K562 (cell line): Measurements from ENCODE around the gene STX12.

Experiments
- CREB1 ChIP-seq, 2 experiments: sonication (generic) in 1 of 2; formaldehyde crosslinking in 1 of 2; IDR thresholded peaks; 2 replicates each; pipeline versions ENCODE4 v1.6.1 to v1.8.0; 2012 to 2022; ENCODE audit warnings: inconsistent platforms in 1 of 2, mild to moderate bottlenecking in 1 of 2, missing genetic modification reagents in 1 of 2, moderate library complexity in 1 of 2
- CREM ChIP-seq: IDR thresholded peaks from 2 replicates; pipeline ENCODE4 v1.6.1; 2014; ENCODE audit warnings: antibody characterized with exemption, low read depth
- CTCF ChIP-seq, 3 experiments: IDR thresholded peaks in 2 of 3; conservative IDR thresholded peaks in 1 of 3; 2 replicates each; pipeline ENCODE4 v1.5.1; 2011 to 2012; ENCODE audit warnings: low read length in 3 of 3, mild to moderate bottlenecking in 3 of 3, control low read depth in 2 of 3, improper control_type of control experiment in 1 of 3, inconsistent platforms in 1 of 3, low read depth in 1 of 3, mixed read lengths in 1 of 3, moderate library complexity in 1 of 3; ENCODE audit not compliant: insufficient read depth in 2 of 3
- GTF2F1 ChIP-seq: IDR thresholded peaks from 2 replicates; pipeline ENCODE4 v1.6.1; 2011; ENCODE audit warnings: low read depth, low read length, improper control_type of control experiment
- KLF16 ChIP-seq: IDR thresholded peaks from 2 replicates; pipeline ENCODE4 v1.6.1; 2016; ENCODE audit warnings: antibody characterized with exemption
- MAFG ChIP-seq: fragments of 450-650 bp; conservative IDR thresholded peaks from 2 replicates; pipeline ENCODE4 v1.6.1; 2016; ENCODE audit warnings: missing genetic modification characterization, missing compliant biosample characterization
- POLR2A ChIP-seq: fragments of 450-650 bp; conservative IDR thresholded peaks from 2 replicates; pipeline ENCODE4 v1.6.1; 2016
- POLR2AphosphoS5 ChIP-seq: IDR thresholded peaks from 2 replicates; pipeline ENCODE4 v1.6.1; 2011; ENCODE audit warnings: mild to moderate bottlenecking, low read depth, low read length, moderate library complexity; ENCODE audit not compliant: control insufficient read depth, insufficient read depth
- PRMT5 ChIP-seq: sonication (generic); formaldehyde crosslinking; IDR thresholded peaks from 2 replicates; pipeline ENCODE4 v1.5.0; 2020; ENCODE audit warnings: missing genetic modification reagents
- SRSF1 ChIP-seq: fragments of 200-400 bp; formaldehyde crosslinking; IDR thresholded peaks from 2 replicates; pipeline ENCODE4 v1.6.1; 2017; ENCODE audit warnings: mild to moderate bottlenecking, low read depth, low read length, moderate library complexity
- TAF1 ChIP-seq: IDR thresholded peaks from 2 replicates; pipeline ENCODE4 v1.6.1; 2011; ENCODE audit warnings: mild to moderate bottlenecking, low read length, moderate library complexity; ENCODE audit not compliant: insufficient read depth, control insufficient read depth, severe bottlenecking; ENCODE audit errors: extremely low read depth
- ZBTB5 ChIP-seq: fragments of 450-650 bp; IDR thresholded peaks from 2 replicates; pipeline ENCODE4 v1.6.1; 2017; ENCODE audit warnings: antibody characterized with exemption
- ZNF398 ChIP-seq: fragments of 250-450 bp; sonication (Bioruptor Pico); IDR thresholded peaks from 2 replicates; pipeline ENCODE4 v1.8.0; 2021; ENCODE audit warnings: moderate library complexity, mild to moderate bottlenecking, inconsistent platforms
- ZNF592 ChIP-seq: fragments of 450-650 bp; IDR thresholded peaks from 2 replicates; pipeline ENCODE4 v1.6.1; 2017; ENCODE audit warnings: antibody characterized with exemption, mild to moderate bottlenecking

GRCh38 chr1:27773826-27774445 lies 917 bp downstream of the STX12 start:
- TF ChIP-seq CREM, result no peak
- TF ChIP-seq SRSF1, result no peak
- no peak for TF ChIP-seq GTF2F1
- no peak for TF ChIP-seq POLR2AphosphoS5
- no peak for TF ChIP-seq CREB1 (IDR thresholded peaks at IDR 0.05)
- no peak for TF ChIP-seq CREB1 (CRISPR knock-in tag; IDR thresholded peaks at IDR 0.05)
- no peak for TF ChIP-seq ZNF592
- TF ChIP-seq KLF16, result no peak
- TF ChIP-seq POLR2A, result no peak
- no peak for TF ChIP-seq CTCF (IDR thresholded peaks at IDR 0.05 in 2 of 3, conservative IDR thresholded peaks at IDR 0.05 in 1 of 3; ENCODE audit: insufficient read depth in 2 of 3, low read depth in 1 of 3, low read length in 3 of 3)
- no peak for TF ChIP-seq PRMT5
- no peak for TF ChIP-seq ZNF398 (CRISPR knock-in tag)
- no peak for TF ChIP-seq MAFG (tag)
- TF ChIP-seq ZBTB5, result no peak
- TF ChIP-seq TAF1, result no peak
